GM21515 (cell line): ENCODE measurements around the gene SCEL.
"Not testable (repeated sequence)": the region's sequence is repeated elsewhere in the genome, so short reads cannot be mapped to it uniquely, and the experiment has no call there.

Experiments used
- ATAC-seq: cut with Tn5 transposase; IDR thresholded peaks from one replicate; pipeline ENCODE4 v1.9.1; 2021; ENCODE audit not compliant: unreplicated experiment

SCEL gene

DNA sequence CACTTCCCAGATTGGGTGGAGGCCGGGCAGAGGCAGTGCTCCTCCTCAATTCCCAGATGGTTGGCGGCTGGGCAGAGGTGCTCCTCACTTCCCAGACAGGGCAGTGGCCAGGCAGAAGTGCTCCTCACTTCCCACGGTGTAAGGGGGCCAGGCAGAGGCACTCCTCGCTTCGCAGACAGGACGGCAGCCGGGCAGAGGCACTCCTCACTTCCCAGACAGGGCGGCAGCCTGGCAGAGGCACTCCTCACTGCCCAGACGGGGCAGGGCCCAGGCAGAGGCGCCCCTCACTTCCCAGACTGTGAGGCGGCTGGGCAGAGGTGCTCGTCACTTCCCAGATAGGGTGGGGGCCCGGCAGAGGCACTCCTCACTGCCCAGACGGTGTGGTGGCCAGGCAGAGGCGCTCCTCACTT is 125.3 kb downstream of the SCEL start:
- ATAC-seq = no peak

DNA sequence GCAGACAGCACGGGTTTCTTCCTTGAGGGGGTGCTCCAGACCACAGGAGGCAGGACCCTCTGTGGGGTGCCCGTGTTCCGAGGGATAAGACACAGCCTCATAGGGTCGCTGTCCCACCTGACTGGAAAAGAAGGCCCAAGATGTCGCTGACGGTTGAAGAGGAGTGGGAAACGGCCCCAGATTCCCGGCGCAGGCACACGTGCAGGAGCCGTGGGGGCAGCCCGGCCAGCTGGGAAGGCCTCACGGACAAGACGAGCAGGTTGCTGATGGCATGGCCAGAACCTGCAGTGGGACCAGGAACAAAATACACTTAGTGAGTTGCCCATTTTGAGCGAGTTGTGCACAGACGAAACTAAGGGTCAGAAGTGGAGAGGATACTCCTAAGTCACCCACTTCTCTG is 126.8 kb downstream of the SCEL start:
- not testable (repeated sequence) for ATAC-seq

DNA sequence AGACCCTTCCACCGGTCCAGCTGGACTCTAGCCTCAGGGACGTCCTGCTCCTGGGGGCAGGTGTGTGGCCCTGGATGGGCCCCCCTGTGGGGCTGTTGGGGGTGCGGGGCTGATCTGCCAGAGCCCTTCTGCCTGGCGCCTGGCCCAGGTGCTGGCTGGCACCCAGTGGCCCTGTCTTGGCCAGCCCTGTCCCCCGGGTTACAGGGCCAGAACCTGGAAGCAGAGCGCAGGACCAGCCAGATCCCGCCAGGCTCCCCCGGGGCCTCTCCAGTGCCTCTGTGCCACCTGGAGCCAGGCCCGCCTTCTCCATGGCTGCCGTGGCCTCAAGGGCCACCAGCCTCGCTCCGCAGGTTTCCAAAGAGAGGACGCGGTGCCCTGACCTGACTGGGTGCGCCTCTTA is 127.3 kb downstream of the SCEL start:
- ATAC-seq = not testable (repeated sequence)

DNA sequence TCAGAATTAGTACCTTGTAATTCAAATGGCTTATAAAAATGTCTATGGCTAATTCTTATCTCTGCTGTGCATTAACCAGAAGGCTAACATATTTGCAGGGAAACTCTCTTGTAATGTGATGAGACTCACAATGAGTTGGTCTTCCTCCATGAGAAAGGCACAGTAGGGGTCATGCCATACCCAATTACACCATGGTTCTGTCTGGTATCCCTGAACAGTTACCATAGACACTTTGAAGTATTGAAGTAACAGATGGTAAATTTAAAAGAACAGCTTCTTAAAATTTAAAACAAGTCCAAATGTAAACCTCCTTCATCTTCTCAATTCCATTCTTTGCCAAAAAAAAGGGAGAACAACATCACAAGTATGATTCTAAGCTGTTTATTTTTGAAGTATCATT is 139.3 kb downstream of the SCEL start:
- no peak for ATAC-seq

DNA sequence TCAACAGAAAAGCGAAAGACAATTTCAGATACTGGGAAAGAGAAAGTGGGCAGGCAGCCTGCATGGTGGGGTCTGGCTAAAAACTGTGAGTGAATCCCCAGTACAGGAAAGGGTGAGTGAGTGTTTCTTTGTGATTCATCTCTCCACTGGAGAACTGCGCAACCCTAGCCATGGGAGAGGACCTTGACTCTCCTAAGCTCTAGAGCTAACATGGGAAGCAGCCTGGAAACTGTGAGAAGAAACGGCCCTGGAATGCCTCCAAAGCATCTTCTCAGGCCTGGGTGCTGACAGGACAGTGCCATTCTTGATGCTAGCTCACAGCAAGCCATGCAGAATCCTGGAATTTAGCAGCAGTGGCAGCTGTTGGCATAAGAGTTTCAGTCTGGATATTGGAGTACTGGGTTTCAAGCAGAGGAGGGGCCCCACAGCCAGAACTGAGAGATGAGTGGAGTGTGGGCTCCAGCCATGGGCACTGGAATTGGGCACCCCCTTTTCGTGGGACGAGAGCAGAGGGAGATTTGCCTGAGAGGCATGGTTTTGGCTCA is 143.3 kb downstream of the SCEL start:
- ATAC-seq = no peak

DNA sequence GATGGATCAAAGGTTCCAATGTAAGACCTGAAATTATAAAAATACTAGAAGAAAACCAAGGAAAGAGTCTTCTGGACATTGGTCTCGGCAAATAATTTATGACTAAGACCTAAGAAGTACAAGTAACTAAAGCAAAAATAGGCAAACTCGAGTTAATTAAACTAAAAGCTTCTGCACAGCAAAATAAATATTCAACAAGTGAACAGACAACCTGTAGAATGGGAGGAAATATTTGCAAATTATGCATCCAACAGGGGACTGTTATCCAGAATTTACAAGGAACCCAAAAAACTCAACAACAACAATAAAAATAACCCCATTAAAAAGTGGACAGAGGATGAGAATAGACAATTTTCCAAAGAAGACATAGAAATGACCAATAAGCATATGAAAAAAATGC is 152.3 kb downstream of the SCEL start:
- no peak for ATAC-seq

DNA sequence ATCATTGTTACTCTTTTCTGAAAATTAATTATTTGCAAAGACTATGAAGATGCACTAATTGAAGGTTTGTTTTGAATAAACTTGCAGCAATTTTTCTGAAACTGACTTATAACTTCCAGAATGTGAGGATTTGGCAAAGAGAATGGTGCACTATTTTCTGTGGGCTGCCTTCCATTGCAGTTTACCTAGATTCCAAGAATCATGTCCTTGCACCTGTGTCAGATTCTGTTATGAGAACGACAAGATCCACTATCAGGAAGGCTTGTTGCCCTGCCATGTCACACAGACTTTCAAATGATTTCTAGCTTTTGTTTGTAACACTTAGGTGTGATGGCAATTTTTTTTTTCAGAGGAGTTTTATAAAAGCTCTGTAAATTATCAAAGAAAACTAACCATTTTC is 156.4 kb downstream of the SCEL start:
- no peak for ATAC-seq

DNA sequence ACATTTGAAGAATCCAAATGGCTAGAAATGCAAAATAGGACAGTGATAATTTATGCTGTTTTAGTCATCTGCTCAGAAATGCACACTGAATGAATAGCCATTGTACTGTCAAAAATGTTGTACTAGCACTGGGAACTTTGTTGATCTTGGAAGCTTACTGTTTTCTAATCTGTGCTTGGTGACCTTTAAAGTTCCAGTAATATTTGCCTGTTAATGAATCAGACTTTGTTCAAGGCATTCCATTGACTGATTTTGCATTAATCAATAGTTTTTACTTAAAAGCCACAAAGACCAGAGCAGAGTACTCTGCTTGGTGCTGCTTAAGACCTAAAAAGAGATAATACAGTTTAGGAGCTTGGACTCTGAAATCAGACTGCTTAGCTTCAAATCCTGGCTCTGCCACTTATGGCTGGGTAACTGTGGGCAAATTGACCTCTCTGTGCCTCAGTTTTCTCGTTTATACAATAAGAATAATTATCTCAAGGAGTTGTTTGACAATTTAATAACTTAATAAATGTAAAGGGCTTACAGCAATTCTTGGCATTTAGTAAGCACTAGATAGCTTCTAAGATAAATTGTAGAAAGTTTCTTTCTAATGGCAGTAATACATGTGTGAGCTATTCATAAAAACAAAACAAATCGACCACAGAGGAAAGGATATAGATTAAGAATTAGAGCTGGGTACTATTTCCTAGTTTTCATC is 157.4 kb downstream of the SCEL start:
- ATAC-seq = no peak

DNA sequence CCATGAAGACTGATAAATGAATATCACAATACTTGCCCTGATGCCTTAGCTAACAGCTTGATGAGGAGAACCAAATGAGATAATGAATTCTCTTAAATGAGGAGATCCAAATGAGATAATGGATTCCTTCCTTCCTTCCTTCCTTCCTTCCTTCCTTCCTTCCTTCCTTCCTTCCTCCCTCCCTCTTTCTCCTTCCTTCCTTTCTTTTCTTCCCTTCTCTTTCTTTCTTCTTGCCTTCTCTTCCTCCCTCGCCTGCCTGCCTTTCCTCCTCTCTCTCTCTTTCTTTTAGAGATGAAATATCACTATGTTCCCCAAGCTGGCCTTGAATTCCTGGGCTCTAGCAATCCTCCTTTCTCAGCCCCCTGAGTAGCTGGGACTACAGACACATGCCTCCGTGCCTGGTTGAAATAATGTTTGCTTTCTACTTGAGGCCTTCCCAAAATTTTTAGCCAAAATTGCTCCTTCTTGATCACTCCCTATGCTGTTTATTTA is 158.0 kb downstream of the SCEL start:
- ATAC-seq = no peak
